Lung (tissue), 12 donors: Measurements from ENCODE around the gene CSNK1G2. TPM values are rescaled to one million over a fixed set of nuclear protein-coding genes. Genes with fewer than 3 reads are reported as not detected.

Source experiments
- ATAC-seq: fragments of 200-7000 bp; cut with Tn5 transposase; one replicate; pipeline ENCODE4 v1.9.1; 2020; ENCODE audit warnings: moderate number of reproducible peaks; ENCODE audit not compliant: insufficient read depth, low FRiP score
- DNase-seq, 3 donors: peaks; one replicate each; pipeline ENCODE4 v3.0.0-alpha.2; 2013 to 2017
- H3K27ac ChIP-seq, 2 donors: one replicate each; pipeline ENCODE4 v1.5.1; 2013; ENCODE audit warnings: mild to moderate bottlenecking in 2 of 2, moderate library complexity in 2 of 2, control low read depth in 1 of 2, inconsistent platforms in 1 of 2, low read depth in 1 of 2, low read length in 1 of 2
- H3K27me3 ChIP-seq, 3 donors: one replicate each; pipeline ENCODE4 v1.5.1; 2013; ENCODE audit warnings: low read length in 2 of 3; ENCODE audit not compliant: control insufficient read depth in 3 of 3, insufficient read depth in 3 of 3
- H3K36me3 ChIP-seq, 4 donors: one replicate each; pipeline ENCODE4 v1.5.1; 2013; ENCODE audit warnings: low read length in 4 of 4, mild to moderate bottlenecking in 1 of 4, moderate library complexity in 1 of 4; ENCODE audit not compliant: control insufficient read depth in 4 of 4, insufficient read depth in 4 of 4
- H3K4me1 ChIP-seq, 5 donors: one replicate each; pipeline ENCODE4 v1.5.1; 2013; ENCODE audit warnings: low read length in 5 of 5, mild to moderate bottlenecking in 2 of 5, moderate library complexity in 1 of 5; ENCODE audit not compliant: control insufficient read depth in 5 of 5, insufficient read depth in 5 of 5
- H3K4me3 ChIP-seq: one replicate; pipeline ENCODE4 v1.5.1; 2013; ENCODE audit warnings: mild to moderate bottlenecking, control low read depth, moderate library complexity
- H3K9ac ChIP-seq, 2 donors: one replicate each; pipeline ENCODE4 v1.5.1; 2013; ENCODE audit warnings: low read length in 2 of 2, control low read depth in 1 of 2; ENCODE audit not compliant: insufficient read depth in 1 of 2
- H3K9me3 ChIP-seq, 4 donors: one replicate each; pipeline ENCODE4 v1.5.1; 2013; ENCODE audit warnings: low read length in 3 of 4, mild to moderate bottlenecking in 1 of 4, moderate library complexity in 1 of 4; ENCODE audit not compliant: control insufficient read depth in 4 of 4, insufficient read depth in 3 of 4
- WGBS, 2 donors: extraction: QIAGEN DNeasy Blood & Tissue Kit; methylation state at CpG; one replicate each; pipeline ENCODE4 v1.1.7; 2013; 5-methylcytosine and 5-hydroxymethylcytosine counted together
- polyA plus RNA-seq, 2 donors: library from polyadenylated mRNA; stranded (reverse); fragments of 200-250 nt; gene quantifications; one replicate each; pipeline ENCODE4 v1.2.1, GENCODE V29; 2013
- total RNA-seq, 2 donors: library from RNA; depleted of rRNA in 1 of 2; stranded (reverse); fragments of >200 nt in 1 of 2; gene quantifications; one replicate each; pipeline ENCODE4 v1.2.1, GENCODE V29; 2014 to 2021
- TF ChIP-seq, protein P1 (sequence below): IDR thresholded peaks from 2 replicates; pipeline ENCODE4 v1.5.1; 2012; ENCODE audit warnings: mild to moderate bottlenecking; ENCODE audit errors: control extremely low read depth, extremely low read depth
- donor health status: control.
- donor health status: control.
- donor health status: Bipolar disorder and iron deficiency.
- donor health status: healthy.
- donor health status: DM: yes; HTN: yes; CAD: no.

CSNK1G2 gene
- total and polyA plus RNA-seq, 4 donors: 50.0 to 80.2 (median 70.8) TPM

DNA sequence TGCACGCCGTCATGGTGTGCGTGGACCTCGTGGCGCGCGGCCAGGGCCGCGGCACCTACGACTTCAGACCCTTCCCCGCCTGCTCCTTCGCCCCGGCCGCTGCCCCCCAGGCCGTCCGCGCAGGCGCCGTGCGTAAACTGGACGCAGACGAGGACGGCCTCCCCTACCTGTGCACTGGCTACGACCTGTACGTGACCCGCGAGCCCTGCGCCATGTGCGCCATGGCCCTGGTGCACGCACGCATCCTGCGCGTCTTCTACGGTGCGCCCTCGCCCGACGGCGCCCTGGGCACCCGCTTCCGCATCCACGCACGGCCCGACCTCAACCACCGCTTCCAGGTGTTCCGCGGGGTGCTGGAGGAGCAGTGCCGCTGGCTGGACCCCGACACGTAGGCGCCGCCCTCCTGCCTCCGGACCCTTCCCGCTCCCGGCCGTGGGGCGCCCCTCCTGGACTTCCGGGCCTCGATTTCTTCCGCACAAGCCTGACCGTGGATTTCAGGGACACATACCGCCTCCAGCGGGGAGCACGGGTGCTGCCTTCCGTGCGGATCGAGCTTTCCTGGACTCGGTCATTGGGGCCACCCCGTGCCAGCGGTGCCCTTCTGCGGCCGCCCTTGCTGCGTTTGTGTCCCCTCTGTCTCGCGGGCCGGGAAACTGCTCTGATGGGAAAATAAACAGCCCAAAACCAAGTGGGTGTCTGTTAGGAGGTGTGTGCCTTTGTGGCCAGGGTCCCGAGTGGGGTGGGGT is 28.0 kb upstream of the CSNK1G2 start:
- TF ChIP-seq, protein P1, sequence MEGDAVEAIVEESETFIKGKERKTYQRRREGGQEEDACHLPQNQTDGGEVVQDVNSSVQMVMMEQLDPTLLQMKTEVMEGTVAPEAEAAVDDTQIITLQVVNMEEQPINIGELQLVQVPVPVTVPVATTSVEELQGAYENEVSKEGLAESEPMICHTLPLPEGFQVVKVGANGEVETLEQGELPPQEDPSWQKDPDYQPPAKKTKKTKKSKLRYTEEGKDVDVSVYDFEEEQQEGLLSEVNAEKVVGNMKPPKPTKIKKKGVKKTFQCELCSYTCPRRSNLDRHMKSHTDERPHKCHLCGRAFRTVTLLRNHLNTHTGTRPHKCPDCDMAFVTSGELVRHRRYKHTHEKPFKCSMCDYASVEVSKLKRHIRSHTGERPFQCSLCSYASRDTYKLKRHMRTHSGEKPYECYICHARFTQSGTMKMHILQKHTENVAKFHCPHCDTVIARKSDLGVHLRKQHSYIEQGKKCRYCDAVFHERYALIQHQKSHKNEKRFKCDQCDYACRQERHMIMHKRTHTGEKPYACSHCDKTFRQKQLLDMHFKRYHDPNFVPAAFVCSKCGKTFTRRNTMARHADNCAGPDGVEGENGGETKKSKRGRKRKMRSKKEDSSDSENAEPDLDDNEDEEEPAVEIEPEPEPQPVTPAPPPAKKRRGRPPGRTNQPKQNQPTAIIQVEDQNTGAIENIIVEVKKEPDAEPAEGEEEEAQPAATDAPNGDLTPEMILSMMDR: no peak
- 98% methylated on average over 77 of the region's 77 CpGs for WGBS, 2 donors
- Histone ChIP-seq H3K27me3 (no peaks in the 10 kb centered on the region), H3K36me3 (peaks cover 0 to 39% (median 6%) of the 10 kb centered on the region in 4 donors), H3K4me1 (peaks cover 0 to 9% (median 0%) of the 10 kb centered on the region in 5 donors), H3K9me3 (no peaks in the 10 kb centered on the region), H3K4me3 (no peak overlapping the region), H3K27ac (peak overlapping the region in 1 of 2 donors; percentile 10), H3K9ac (no peak overlapping the region)
- ATAC-seq (no peak), DNase-seq (no peak)

DNA sequence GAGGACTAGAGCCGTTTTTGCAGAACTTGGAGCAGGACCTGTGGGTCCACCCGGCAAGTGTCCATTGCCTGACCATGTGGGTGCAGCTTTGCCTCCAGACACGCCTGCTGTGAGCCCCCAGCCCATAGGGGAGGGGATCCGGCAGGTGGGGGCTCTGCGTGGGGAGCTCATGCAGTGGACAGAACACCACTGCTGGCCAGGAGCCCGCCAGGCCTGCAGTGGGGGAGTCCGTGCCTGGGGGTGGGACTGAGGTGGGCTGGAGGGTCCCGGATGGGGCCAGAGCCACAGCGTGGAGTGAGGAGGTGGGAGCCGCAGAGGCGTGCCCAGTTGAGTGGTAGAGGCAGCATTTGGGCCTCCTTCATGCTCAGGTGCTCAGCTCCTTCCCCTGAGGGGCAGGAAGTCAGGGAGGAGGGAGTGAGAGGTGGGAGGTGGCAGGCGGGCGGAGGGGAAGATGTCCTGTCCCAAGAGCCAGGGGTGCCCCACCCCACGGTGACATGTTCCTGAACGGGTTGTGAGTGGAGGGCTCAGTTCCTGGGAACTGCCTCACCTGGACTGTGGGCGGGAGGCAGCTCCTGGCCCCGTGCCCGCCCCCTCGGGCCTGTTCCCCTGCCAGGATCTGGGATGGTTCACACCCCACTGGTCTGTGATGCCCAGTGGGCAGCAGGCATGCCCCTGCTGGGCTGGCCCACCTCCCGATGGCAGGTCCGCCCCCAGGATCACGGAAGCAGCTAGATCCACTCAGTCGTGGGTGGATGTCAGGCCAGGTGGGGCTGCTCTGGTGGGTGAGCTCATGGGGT is 27.0 kb upstream of the CSNK1G2 start:
- no peak for ATAC-seq
- no peak overlapping the region for H3K27ac ChIP-seq

DNA sequence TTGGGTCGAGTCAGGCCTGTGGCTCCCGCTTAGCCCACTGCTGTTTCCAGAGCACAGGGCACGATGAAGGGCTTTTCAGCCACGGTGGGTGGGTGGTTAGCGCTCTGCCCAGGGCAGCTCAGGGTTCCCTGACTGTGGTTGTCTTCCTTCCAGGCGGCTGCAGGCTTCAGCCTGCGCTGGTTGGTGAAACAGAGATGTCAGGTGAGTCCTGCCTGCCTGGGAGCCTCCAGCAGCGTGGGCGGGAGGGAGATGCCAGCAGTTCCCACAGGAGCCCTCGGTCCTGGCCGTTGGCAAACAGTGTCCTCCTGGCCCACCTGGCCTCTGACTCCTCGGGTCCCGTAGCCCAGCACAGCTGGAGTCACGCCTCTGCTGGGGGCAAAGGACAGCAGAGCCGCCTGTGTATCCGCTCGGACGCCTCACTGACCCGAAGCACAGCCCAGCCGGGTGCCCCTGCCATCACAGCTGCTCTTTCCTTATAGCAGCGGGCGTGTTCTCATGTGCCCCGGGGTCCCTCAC is 26.1 kb upstream of the CSNK1G2 start:
- DNase-seq: no peak
- H3K27ac ChIP-seq: no peak overlapping the region
- no peaks in the 10 kb centered on the region for H3K9me3 ChIP-seq
- no peak overlapping the region for H3K4me3 ChIP-seq
- H3K4me1 ChIP-seq: no peaks in the 10 kb centered on the region
- TF ChIP-seq, protein P1: no peak
- no peaks in the 10 kb centered on the region for H3K27me3 ChIP-seq
- ATAC-seq: no peak
- WGBS, 2 donors: 94 to 95% methylated on average over 23 of the region's 23 CpGs
- H3K9ac ChIP-seq: no peak overlapping the region
- H3K36me3 ChIP-seq: peaks cover 0 to 42% (median 6%) of the 10 kb centered on the region in 4 donors

More for the DNA sequence above, 27.0 kb upstream of the CSNK1G2 start:
- Histone ChIP-seq H3K4me3 (no peak overlapping the region), H3K36me3 (peaks cover 0 to 43% (median 6%) of the 10 kb centered on the region in 4 donors), H3K9ac (no peak overlapping the region), H3K9me3 (no peaks in the 10 kb centered on the region), H3K4me1 (peaks cover 0 to 7% (median 0%) of the 10 kb centered on the region in 5 donors), H3K27me3 (no peaks in the 10 kb centered on the region)
- no peak for DNase-seq
- TF ChIP-seq, protein P1: no peak
- 86 to 94% methylated on average over 22 to 23 of the region's 23 CpGs for WGBS, 2 donors
